Chondrocyte (in vitro differentiated cells): ENCODE results near the gene NUDT3. TPM values are rescaled to one million over a fixed set of nuclear protein-coding genes. Genes with fewer than 3 reads are reported as not detected.
"Not testable (repeated sequence)": the region's sequence is repeated elsewhere in the genome, so short reads cannot be mapped to it uniquely, and the experiment has no call there.

ENCODE experiments used
- DNase-seq: peaks from one replicate; pipeline ENCODE4 v3.0.0; 2021; ENCODE audit warnings: mixed read lengths, low spot score
- H3K27ac Mint-ChIP-seq: one replicate; pipeline ENCODE4 v1.8.0; 2021; ENCODE audit warnings: mild to moderate bottlenecking, moderate library complexity, mixed read lengths; ENCODE audit not compliant: unreplicated experiment
- H3K27me3 Mint-ChIP-seq: 2 replicates; pipeline ENCODE4 v1.8.0; 2021; ENCODE audit warnings: low read depth, mixed read lengths
- H3K36me3 Mint-ChIP-seq: 2 replicates; pipeline ENCODE4 v1.8.0; 2021; ENCODE audit warnings: low read depth, mixed read lengths
- H3K4me1 Mint-ChIP-seq: 2 replicates; pipeline ENCODE4 v1.8.0; 2021; ENCODE audit warnings: low read depth, mild to moderate bottlenecking, mixed read lengths
- H3K4me3 Mint-ChIP-seq: one replicate; pipeline ENCODE4 v1.8.0; 2021; ENCODE audit warnings: mild to moderate bottlenecking, moderate library complexity, mixed read lengths; ENCODE audit not compliant: unreplicated experiment
- H3K9me3 Mint-ChIP-seq: 2 replicates; pipeline ENCODE4 v1.8.0; 2021; ENCODE audit warnings: low read depth, mixed read lengths
- total RNA-seq: library from RNA; stranded (reverse); gene quantifications from 3 replicates; pipeline ENCODE4 v1.2.1, GENCODE V29; 2021
- TF ChIP-seq, protein P1 (sequence below): fragments of 200-600 bp; sonication (generic); IDR thresholded peaks from 2 replicates; pipeline ENCODE4 v1.5.0; 2021; ENCODE audit warnings: antibody characterized with exemption, mild to moderate bottlenecking, moderate library complexity

NUDT3 gene
- total RNA-seq, 1 donor from 2014 or later = 22.0 TPM

GRCh38 chr6:34332251-34333198 lies 59.9 kb downstream of the NUDT3 start:
- Mint-ChIP-seq H3K4me1 (peaks cover 46% of the 10 kb centered on the region), H3K27ac (no peak overlapping the region), H3K27me3 (no peaks in the 10 kb centered on the region), H3K9me3 (no peaks in the 10 kb centered on the region), H3K36me3 (peaks cover 1% of the 10 kb centered on the region), H3K4me3 (no peak overlapping the region)
- TF ChIP-seq, protein P1, sequence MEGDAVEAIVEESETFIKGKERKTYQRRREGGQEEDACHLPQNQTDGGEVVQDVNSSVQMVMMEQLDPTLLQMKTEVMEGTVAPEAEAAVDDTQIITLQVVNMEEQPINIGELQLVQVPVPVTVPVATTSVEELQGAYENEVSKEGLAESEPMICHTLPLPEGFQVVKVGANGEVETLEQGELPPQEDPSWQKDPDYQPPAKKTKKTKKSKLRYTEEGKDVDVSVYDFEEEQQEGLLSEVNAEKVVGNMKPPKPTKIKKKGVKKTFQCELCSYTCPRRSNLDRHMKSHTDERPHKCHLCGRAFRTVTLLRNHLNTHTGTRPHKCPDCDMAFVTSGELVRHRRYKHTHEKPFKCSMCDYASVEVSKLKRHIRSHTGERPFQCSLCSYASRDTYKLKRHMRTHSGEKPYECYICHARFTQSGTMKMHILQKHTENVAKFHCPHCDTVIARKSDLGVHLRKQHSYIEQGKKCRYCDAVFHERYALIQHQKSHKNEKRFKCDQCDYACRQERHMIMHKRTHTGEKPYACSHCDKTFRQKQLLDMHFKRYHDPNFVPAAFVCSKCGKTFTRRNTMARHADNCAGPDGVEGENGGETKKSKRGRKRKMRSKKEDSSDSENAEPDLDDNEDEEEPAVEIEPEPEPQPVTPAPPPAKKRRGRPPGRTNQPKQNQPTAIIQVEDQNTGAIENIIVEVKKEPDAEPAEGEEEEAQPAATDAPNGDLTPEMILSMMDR = no peak
- no peak for DNase-seq

DNA sequence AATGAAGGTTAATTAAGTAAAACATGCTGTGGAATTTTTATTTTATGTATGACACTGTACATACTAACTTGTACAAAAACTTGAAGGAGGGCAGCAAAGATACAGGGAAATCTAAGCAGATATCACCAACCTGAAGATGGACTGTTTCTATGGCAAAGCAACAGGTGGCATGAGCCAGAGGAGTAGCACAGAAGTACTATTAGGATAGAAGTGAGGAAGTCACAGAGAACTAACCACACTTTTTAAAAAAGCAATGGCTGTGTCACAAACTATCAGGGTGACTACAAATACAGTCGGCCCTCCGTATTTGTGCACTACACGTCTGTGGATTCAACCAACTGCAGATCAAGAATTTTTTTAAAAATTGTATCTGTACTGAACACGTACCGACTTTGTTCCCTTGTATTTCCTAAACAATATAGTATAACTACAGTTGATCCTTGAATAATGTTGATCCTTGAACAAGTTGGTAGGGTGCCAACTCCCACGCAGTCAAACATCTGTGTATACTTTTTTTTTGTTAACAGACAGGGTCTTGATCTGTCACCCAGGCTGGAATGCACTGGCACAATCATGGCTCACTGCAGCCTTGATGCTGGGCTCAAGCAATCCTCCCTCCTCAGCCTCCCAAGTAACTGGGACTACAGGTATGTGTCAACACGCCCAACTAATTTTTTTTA lies 61.0 kb downstream of the NUDT3 start:
- peaks cover 1% of the 10 kb centered on the region for H3K36me3 Mint-ChIP-seq
- no peaks in the 10 kb centered on the region for H3K27me3 Mint-ChIP-seq
- DNase-seq = no peak
- H3K9me3 Mint-ChIP-seq = no peaks in the 10 kb centered on the region
- TF ChIP-seq, protein P1 = no peak
- no peak overlapping the region for H3K4me3 Mint-ChIP-seq
- H3K27ac Mint-ChIP-seq = no peak overlapping the region
- peaks cover 36% of the 10 kb centered on the region for H3K4me1 Mint-ChIP-seq

- H3K27me3 Mint-ChIP-seq, H3K9me3 Mint-ChIP-seq, H3K36me3 Mint-ChIP-seq, DNase-seq, H3K4me3 Mint-ChIP-seq, H3K27ac Mint-ChIP-seq: not testable (repeated sequence)
- H3K4me1 Mint-ChIP-seq = peaks cover 28% of the 10 kb centered on the region
Measured at GRCh38 chr6:34329814-34330213, 62.7 kb downstream of the NUDT3 start.

DNA sequence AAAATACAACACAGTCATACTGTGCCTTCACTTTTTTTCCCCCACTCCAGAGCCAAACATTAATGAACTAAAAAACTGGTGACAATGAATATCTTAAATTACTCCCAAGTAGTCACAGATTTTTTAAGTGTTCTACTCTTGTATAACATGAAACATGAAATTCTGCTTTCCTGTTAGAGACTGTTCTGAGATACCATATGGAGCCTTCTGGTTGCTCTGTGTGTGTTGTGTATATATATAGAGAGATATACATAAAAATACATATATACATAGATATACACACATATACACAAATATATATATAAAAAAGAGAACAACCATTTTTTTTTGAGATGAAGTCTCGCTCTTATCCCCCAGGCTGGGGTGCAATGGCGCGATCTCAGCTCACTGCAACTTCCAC lies 63.5 kb downstream of the NUDT3 start:
- no peak overlapping the region for H3K4me3 Mint-ChIP-seq
- peaks cover 1% of the 10 kb centered on the region for H3K36me3 Mint-ChIP-seq
- TF ChIP-seq, protein P1 = no peak
- no peaks in the 10 kb centered on the region for H3K27me3 Mint-ChIP-seq
- H3K27ac Mint-ChIP-seq = no peak overlapping the region
- peaks cover 25% of the 10 kb centered on the region for H3K4me1 Mint-ChIP-seq
- H3K9me3 Mint-ChIP-seq = no peaks in the 10 kb centered on the region
- DNase-seq = no peak

- not testable (repeated sequence) for H3K27ac Mint-ChIP-seq, H3K36me3 Mint-ChIP-seq, H3K9me3 Mint-ChIP-seq, H3K4me3 Mint-ChIP-seq, H3K27me3 Mint-ChIP-seq, DNase-seq
- peaks cover 20% of the 10 kb centered on the region for H3K4me1 Mint-ChIP-seq
Measured at GRCh38 chr6:34327313-34328205, 64.9 kb downstream of the NUDT3 start.

DNA sequence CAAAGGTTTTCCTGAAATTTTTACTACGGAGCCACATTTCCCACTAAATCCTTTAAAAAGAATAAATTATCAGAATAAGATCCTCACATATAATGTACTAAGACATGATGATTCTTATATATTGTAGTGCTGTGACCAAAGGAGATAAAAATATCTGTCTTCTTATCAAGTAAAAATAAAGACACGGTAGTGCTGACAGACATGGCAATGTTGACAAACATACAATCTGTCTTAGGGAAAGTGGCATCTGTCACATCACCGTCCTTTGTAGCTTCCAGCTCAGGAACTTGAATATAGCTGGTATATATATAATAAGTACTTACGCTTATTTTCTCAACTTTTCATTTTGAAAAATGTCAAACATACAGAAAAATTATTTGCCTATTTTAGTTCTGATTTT lies 66.8 kb downstream of the NUDT3 start:
- DNase-seq = no peak
- Mint-ChIP-seq H3K36me3 (peaks cover 3% of the 10 kb centered on the region), H3K4me3 (no peak overlapping the region), H3K27me3 (no peaks in the 10 kb centered on the region), H3K9me3 (no peaks in the 10 kb centered on the region), H3K27ac (no peak overlapping the region), H3K4me1 (peaks cover 8% of the 10 kb centered on the region)
- TF ChIP-seq, protein P1 = no peak
